ENCODE measurements around the gene KCND3.

DNA sequence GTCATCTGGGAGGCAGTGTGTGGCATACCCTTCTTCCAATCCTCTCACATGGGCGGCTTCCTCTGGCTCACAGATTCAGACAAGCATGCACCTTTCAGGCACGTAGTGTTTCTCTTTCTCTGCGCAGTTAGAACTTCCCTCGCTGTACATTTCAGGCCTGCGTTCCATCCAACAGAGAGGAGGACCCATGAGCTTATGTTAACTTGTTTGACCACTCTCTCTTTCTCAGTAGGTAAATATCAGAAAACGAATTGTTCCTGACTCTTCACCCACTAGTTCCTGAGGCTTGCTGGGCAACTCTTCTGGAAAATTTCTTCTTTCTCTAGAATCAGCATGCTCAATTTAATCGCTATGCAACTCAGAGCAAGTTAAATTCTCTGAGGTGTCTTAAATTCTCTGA, 148.3 kb downstream of the KCND3 start:
- TF ChIP-seq, protein P1, sequence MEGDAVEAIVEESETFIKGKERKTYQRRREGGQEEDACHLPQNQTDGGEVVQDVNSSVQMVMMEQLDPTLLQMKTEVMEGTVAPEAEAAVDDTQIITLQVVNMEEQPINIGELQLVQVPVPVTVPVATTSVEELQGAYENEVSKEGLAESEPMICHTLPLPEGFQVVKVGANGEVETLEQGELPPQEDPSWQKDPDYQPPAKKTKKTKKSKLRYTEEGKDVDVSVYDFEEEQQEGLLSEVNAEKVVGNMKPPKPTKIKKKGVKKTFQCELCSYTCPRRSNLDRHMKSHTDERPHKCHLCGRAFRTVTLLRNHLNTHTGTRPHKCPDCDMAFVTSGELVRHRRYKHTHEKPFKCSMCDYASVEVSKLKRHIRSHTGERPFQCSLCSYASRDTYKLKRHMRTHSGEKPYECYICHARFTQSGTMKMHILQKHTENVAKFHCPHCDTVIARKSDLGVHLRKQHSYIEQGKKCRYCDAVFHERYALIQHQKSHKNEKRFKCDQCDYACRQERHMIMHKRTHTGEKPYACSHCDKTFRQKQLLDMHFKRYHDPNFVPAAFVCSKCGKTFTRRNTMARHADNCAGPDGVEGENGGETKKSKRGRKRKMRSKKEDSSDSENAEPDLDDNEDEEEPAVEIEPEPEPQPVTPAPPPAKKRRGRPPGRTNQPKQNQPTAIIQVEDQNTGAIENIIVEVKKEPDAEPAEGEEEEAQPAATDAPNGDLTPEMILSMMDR (IDR thresholded peaks at IDR 0.05; ENCODE audit: extremely low read depth in 1 of 2, insufficient read depth in 1 of 2, low read depth in 1 of 2, low read length in 2 of 2): no peak
- TF ChIP-seq POLR2A (IDR thresholded peaks at IDR 0.05; ENCODE audit: low read depth, low read length) (no peak), EZH2 (IDR thresholded peaks at IDR 0.05; ENCODE audit: borderline replicate concordance, low read depth, low read length, severe bottlenecking) (no peak), JUN (IDR thresholded peaks at IDR 0.05; ENCODE audit: borderline replicate concordance, insufficient read depth, insufficient read length, low read depth) (no peak), MYC (IDR thresholded peaks at IDR 0.05; ENCODE audit: low read depth, low read length) (no peak), POLR2AphosphoS5 (IDR thresholded peaks at IDR 0.05; ENCODE audit: insufficient read depth, low read depth, low read length) (no peak), FOS (IDR thresholded peaks at IDR 0.05; ENCODE audit: borderline replicate concordance, insufficient read depth, low read length) (no peak)
- TF ChIP-seq, protein P2, sequence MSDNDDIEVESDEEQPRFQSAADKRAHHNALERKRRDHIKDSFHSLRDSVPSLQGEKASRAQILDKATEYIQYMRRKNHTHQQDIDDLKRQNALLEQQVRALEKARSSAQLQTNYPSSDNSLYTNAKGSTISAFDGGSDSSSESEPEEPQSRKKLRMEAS (IDR thresholded peaks at IDR 0.05; ENCODE audit: insufficient read depth, insufficient read length): no peak

Data from endothelial cell of umbilical vein (primary cell).